Activated B cell treated with CpG ODN at 0.5 μM for 24 hours (primary cell): ENCODE data around the gene RNU1-4. TPM values are rescaled to one million over a fixed set of nuclear protein-coding genes. Genes with fewer than 3 reads are reported as not detected.
"Not testable (repeated sequence)": the region's sequence is repeated elsewhere in the genome, so short reads cannot be mapped to it uniquely, and the experiment has no call there.

Experiments used
- ATAC-seq: fragments of 200-7000 bp; cut with Tn5 transposase; one replicate; pipeline ENCODE4 v1.10.0; 2021; ENCODE audit warnings: low read depth, mild to moderate bottlenecking, moderate library complexity
- CTCF ChIA-PET: fragments of 350-600 bp; sonication (Branson Sonifier 250); formaldehyde crosslinking; loops from one replicate; lab custom pipeline; 2021; ENCODE audit warnings: antibody characterized with exemption; lab: Charles Lee
- POLR2A ChIA-PET: fragments of 350-600 bp; sonication (Branson Sonifier 250); formaldehyde crosslinking; loops from one replicate; lab custom pipeline; 2021; ENCODE audit warnings: antibody characterized with exemption; lab: Charles Lee
- DNase-seq: peaks from one replicate; pipeline ENCODE4 v3.0.0; 2022
- H3K27ac Mint-ChIP-seq: one replicate; pipeline ENCODE4 v1.8.0; 2020; ENCODE audit warnings: mixed read lengths
- H3K27me3 Mint-ChIP-seq: one replicate; pipeline ENCODE4 v1.8.0; 2021; ENCODE audit warnings: mixed read lengths
- H3K36me3 Mint-ChIP-seq: one replicate; pipeline ENCODE4 v1.8.0; 2021; ENCODE audit warnings: low read depth, mixed read lengths
- H3K4me1 Mint-ChIP-seq: one replicate; pipeline ENCODE4 v1.8.0; 2021; ENCODE audit warnings: mixed read lengths
- H3K4me3 Mint-ChIP-seq: one replicate; pipeline ENCODE4 v1.8.0; 2020; ENCODE audit warnings: mild to moderate bottlenecking, mixed read lengths
- H3K9me3 Mint-ChIP-seq: one replicate; pipeline ENCODE4 v1.8.0; 2020; ENCODE audit warnings: mixed read lengths
- intact Hi-C: fragments of 100-400 bp; cut with micrococcal nuclease; formaldehyde crosslinking; loops from one replicate; pipeline ENCODE4 v1.15.1; 2024
- total RNA-seq: library from RNA; stranded (reverse); gene quantifications from 2 replicates; pipeline ENCODE4 v1.2.3, GENCODE V29; 2022

RNU1-4 gene
- total RNA-seq, 1 donor from 2014 or later: 3,526 TPM

- DNase-seq, intact Hi-C loops, H3K9me3 Mint-ChIP-seq, H3K27ac Mint-ChIP-seq, H3K36me3 Mint-ChIP-seq, CTCF ChIA-PET, H3K4me1 Mint-ChIP-seq, POLR2A ChIA-PET, H3K4me3 Mint-ChIP-seq, H3K27me3 Mint-ChIP-seq: not testable (repeated sequence)
- ATAC-seq: peak; percentile 97
Observed at GRCh38 chr1:16749910-16750888, 9.9 kb downstream of the RNU1-4 start.

- DNase-seq, POLR2A ChIA-PET, H3K4me3 Mint-ChIP-seq, H3K27ac Mint-ChIP-seq, CTCF ChIA-PET, H3K4me1 Mint-ChIP-seq, H3K27me3 Mint-ChIP-seq, intact Hi-C loops, H3K9me3 Mint-ChIP-seq, H3K36me3 Mint-ChIP-seq, ATAC-seq: not testable (repeated sequence)
Observed at GRCh38 chr1:16752770-16753169, 12.5 kb downstream of the RNU1-4 start.

DNA sequence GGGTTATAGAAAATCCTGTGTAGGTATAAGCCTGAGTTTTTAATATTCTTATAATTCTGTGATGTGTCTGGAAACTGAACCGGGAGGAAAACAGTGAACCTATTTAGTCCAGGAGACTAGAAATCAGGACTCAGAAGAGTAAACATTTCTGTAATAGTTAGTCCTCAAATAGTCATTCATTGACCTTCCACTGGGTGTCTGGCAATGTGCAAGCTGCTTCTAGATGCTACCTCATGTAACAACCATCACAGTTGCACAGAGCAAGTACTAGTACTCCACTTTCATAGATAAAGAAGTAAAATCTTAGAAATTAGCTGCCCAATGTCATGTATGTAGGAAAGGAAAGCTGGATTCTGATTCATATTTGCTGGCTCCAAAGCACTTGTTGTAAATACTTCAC is 15.1 kb downstream of the RNU1-4 start:
- H3K9me3 Mint-ChIP-seq, H3K27me3 Mint-ChIP-seq, ATAC-seq, POLR2A ChIA-PET, intact Hi-C loops, H3K4me1 Mint-ChIP-seq, H3K27ac Mint-ChIP-seq, H3K4me3 Mint-ChIP-seq, CTCF ChIA-PET, H3K36me3 Mint-ChIP-seq, DNase-seq: not testable (repeated sequence)

- CTCF ChIA-PET, H3K4me1 Mint-ChIP-seq, H3K4me3 Mint-ChIP-seq, ATAC-seq, POLR2A ChIA-PET, H3K27ac Mint-ChIP-seq, H3K27me3 Mint-ChIP-seq, DNase-seq, H3K9me3 Mint-ChIP-seq, H3K36me3 Mint-ChIP-seq, intact Hi-C loops: not testable (repeated sequence)
Observed at GRCh38 chr1:16755932-16756331, 15.6 kb downstream of the RNU1-4 start.

- intact Hi-C loops, H3K4me3 Mint-ChIP-seq, POLR2A ChIA-PET, DNase-seq, H3K9me3 Mint-ChIP-seq, CTCF ChIA-PET, H3K27me3 Mint-ChIP-seq, ATAC-seq, H3K27ac Mint-ChIP-seq, H3K4me1 Mint-ChIP-seq, H3K36me3 Mint-ChIP-seq: not testable (repeated sequence)
Observed at GRCh38 chr1:16757574-16757973, 17.3 kb downstream of the RNU1-4 start.

GRCh38 chr1:16758060-16758459 is 17.7 kb downstream of the RNU1-4 start:
- DNase-seq, H3K4me3 Mint-ChIP-seq, H3K27ac Mint-ChIP-seq, H3K4me1 Mint-ChIP-seq, POLR2A ChIA-PET, CTCF ChIA-PET, H3K9me3 Mint-ChIP-seq, intact Hi-C loops, H3K27me3 Mint-ChIP-seq, ATAC-seq, H3K36me3 Mint-ChIP-seq: not testable (repeated sequence)

DNA sequence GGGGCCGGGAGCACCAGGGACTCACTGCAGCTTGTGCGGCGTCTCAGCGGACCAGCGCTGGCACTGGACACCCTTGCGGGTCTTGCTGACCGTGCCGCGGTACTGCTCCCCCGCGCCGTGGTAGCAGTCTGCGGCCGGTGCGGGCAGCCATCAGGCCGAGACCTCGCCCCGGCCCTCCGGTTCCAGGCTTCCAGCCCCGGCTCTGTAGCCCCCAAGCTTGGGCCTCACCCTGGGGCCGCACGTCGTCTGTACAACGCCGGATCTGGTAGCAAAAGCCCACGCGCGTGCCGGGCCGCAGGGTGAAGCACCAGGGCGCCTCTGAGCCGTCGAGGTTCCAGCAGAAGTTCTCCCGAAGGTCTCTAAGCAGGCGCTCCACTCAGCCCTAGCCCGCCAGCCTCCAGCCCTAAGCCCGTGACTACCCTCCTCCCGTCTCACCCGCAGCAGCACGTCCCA is 18.8 kb downstream of the RNU1-4 start:
- H3K4me1 Mint-ChIP-seq, H3K9me3 Mint-ChIP-seq, DNase-seq, H3K36me3 Mint-ChIP-seq, intact Hi-C loops, H3K4me3 Mint-ChIP-seq, H3K27me3 Mint-ChIP-seq, CTCF ChIA-PET, POLR2A ChIA-PET, H3K27ac Mint-ChIP-seq: not testable (repeated sequence)
- peak; percentile 19 for ATAC-seq

- intact Hi-C loops: not testable (repeated sequence)
Observed at GRCh38 chr1:16759650-16760455, 19.5 kb downstream of the RNU1-4 start.

DNA sequence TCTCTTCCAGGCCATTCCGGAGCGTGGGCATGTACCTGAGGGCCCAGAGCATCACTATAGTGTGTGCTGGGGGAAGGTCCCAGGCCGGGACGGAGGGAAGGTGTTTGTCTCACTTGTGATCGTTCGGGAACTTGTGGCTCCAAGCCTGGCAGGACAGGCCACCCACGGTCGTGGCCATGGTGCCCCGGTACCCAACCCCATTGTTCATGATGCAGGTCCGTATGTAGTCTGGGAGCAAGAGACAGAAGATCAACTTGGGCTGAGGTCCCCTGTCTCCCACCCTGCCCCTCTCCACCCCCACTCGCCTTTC is 20.1 kb downstream of the RNU1-4 start:
- H3K4me3 Mint-ChIP-seq, DNase-seq, H3K27ac Mint-ChIP-seq, POLR2A ChIA-PET, intact Hi-C loops, ATAC-seq, H3K9me3 Mint-ChIP-seq, H3K36me3 Mint-ChIP-seq, H3K27me3 Mint-ChIP-seq, H3K4me1 Mint-ChIP-seq, CTCF ChIA-PET: not testable (repeated sequence)

More at GRCh38 chr1:16759650-16760455, 19.5 kb downstream of the RNU1-4 start:
- POLR2A ChIA-PET, H3K4me1 Mint-ChIP-seq, DNase-seq, H3K27ac Mint-ChIP-seq, H3K36me3 Mint-ChIP-seq, H3K4me3 Mint-ChIP-seq, H3K9me3 Mint-ChIP-seq, H3K27me3 Mint-ChIP-seq, CTCF ChIA-PET: not testable (repeated sequence)
- ATAC-seq: peak; percentile 74

DNA sequence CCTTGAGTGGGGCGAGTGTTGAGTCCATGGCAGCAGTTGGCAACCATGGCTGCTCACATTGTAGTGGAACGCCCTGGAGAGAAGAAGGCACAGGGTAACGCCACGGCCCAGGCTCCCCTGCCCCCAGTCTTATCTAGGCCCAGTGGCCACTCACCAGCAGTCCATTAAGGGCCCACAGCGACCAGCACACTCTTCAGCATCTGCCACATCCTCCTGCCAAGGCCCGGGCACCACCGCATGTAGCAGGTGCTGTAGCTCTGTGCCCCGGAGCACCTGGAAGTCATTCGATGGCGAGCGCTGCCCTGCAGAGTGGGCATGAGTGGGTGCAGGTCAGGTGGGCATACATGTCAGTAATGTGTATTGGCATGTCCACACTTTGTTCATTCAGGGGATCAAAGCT is 20.5 kb downstream of the RNU1-4 start:
- H3K4me3 Mint-ChIP-seq, H3K27me3 Mint-ChIP-seq, H3K27ac Mint-ChIP-seq, H3K9me3 Mint-ChIP-seq, CTCF ChIA-PET, intact Hi-C loops, H3K4me1 Mint-ChIP-seq, DNase-seq, POLR2A ChIA-PET, H3K36me3 Mint-ChIP-seq, ATAC-seq: not testable (repeated sequence)

- H3K36me3 Mint-ChIP-seq, intact Hi-C loops, POLR2A ChIA-PET, H3K27ac Mint-ChIP-seq, H3K9me3 Mint-ChIP-seq, ATAC-seq, DNase-seq, H3K4me3 Mint-ChIP-seq, CTCF ChIA-PET, H3K4me1 Mint-ChIP-seq, H3K27me3 Mint-ChIP-seq: not testable (repeated sequence)
Observed at GRCh38 chr1:16764248-16764819, 24.0 kb downstream of the RNU1-4 start.
